ENCODE measurements around the gene CDK5RAP1.

DNA sequence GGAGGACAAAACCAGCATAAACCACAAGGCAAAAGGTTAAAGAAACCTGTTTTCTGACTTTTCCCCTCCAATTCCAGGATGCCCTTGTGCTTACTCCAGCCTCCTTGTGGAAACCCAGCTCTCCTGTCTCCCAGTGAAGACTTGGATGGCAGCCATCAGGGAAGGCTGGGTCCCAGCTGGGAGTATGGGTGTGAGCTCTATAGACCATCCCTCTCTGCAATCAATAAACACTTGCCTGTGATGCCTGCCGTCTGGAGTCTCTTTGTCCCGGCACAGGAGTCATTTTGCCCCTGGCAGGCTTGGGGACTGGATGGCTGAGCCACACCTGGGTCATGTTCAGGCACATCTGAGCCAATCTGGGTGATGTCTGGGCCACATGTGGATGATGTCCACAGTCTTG is 91.7 kb downstream of the CDK5RAP1 start:
- no peak for TF ChIP-seq POLR2A (IDR thresholded peaks at IDR 0.05)
- TF ChIP-seq, protein P1, sequence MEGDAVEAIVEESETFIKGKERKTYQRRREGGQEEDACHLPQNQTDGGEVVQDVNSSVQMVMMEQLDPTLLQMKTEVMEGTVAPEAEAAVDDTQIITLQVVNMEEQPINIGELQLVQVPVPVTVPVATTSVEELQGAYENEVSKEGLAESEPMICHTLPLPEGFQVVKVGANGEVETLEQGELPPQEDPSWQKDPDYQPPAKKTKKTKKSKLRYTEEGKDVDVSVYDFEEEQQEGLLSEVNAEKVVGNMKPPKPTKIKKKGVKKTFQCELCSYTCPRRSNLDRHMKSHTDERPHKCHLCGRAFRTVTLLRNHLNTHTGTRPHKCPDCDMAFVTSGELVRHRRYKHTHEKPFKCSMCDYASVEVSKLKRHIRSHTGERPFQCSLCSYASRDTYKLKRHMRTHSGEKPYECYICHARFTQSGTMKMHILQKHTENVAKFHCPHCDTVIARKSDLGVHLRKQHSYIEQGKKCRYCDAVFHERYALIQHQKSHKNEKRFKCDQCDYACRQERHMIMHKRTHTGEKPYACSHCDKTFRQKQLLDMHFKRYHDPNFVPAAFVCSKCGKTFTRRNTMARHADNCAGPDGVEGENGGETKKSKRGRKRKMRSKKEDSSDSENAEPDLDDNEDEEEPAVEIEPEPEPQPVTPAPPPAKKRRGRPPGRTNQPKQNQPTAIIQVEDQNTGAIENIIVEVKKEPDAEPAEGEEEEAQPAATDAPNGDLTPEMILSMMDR (IDR thresholded peaks at IDR 0.05), result no peak

Measured in heart left ventricle (tissue), 13 donors.